CD14-positive monocyte (primary cell): Measurements from ENCODE around the gene ABCC9. TPM values are rescaled to one million over a fixed set of nuclear protein-coding genes. Genes with fewer than 3 reads are reported as not detected.

Experiments used
- DNase-seq, 3 donors: peaks; one replicate each; pipeline ENCODE4 v3.0.0-alpha.2; 2011 to 2022
- H2AFZ ChIP-seq: 2 replicates; pipeline ENCODE4 v1.6.0; 2012; ENCODE audit warnings: mild to moderate bottlenecking, low read depth, low read length, inconsistent platforms; ENCODE audit not compliant: insufficient read depth, poor library complexity, severe bottlenecking
- H3K27ac ChIP-seq, 2 donors: 1 replicate in 1 of 2; 2 replicates in 1 of 2; pipeline ENCODE4 v1.5.1; 2012 to 2013; ENCODE audit warnings: low read length in 2 of 2, control low read depth in 1 of 2, inconsistent platforms in 1 of 2, low read depth in 1 of 2, mild to moderate bottlenecking in 1 of 2
- H3K27me3 ChIP-seq, 2 donors: one replicate each; pipeline versions ENCODE4 v1.6.0 to v1.6.1; 2011 to 2013; ENCODE audit warnings: low read length in 2 of 2; ENCODE audit not compliant: control insufficient read depth in 2 of 2, insufficient read depth in 2 of 2
- H3K36me3 ChIP-seq, 2 donors: replicated peaks in 1 of 2; 1 replicate in 1 of 2; 2 replicates in 1 of 2; pipeline versions ENCODE4 v1.5.1 to v1.6.1; 2012 to 2013; ENCODE audit warnings: low read length in 2 of 2, control low read depth in 1 of 2, inconsistent platforms in 1 of 2, mild to moderate bottlenecking in 1 of 2; ENCODE audit not compliant: insufficient read depth in 2 of 2, control insufficient read depth in 1 of 2
- H3K4me1 ChIP-seq, 2 donors: 1 replicate in 1 of 2; 2 replicates in 1 of 2; pipeline versions ENCODE4 v1.5.1 to v1.6.1; 2012 to 2013; ENCODE audit warnings: low read length in 2 of 2, control low read depth in 1 of 2, inconsistent platforms in 1 of 2, mild to moderate bottlenecking in 1 of 2, moderate library complexity in 1 of 2; ENCODE audit not compliant: insufficient read depth in 2 of 2, control insufficient read depth in 1 of 2
- H3K4me2 ChIP-seq: replicated peaks from 2 replicates; pipeline ENCODE3; 2012; ENCODE audit warnings: low read length, moderate library complexity, mild to moderate bottlenecking; ENCODE audit not compliant: poor library complexity, severe bottlenecking; ENCODE audit errors: extremely low read depth
- H3K4me3 ChIP-seq, 3 experiments: fragments of 200-600 bp in 1 of 3; sonication (generic) in 1 of 3; replicated peaks in 1 of 3; 1 replicate in 2 of 3; 2 replicates in 1 of 3; pipeline ENCODE4 v1.5.1; 2011 to 2013; ENCODE audit warnings: low read length in 3 of 3, mild to moderate bottlenecking in 3 of 3, control low read depth in 2 of 3, low read depth in 2 of 3, inconsistent platforms in 1 of 3, moderate library complexity in 1 of 3
- H3K79me2 ChIP-seq: 2 replicates; pipeline ENCODE4 v1.6.0; 2012; ENCODE audit warnings: mild to moderate bottlenecking, control low read depth, inconsistent platforms, low read length, moderate library complexity; ENCODE audit not compliant: insufficient read depth
- H3K9ac ChIP-seq: 2 replicates; pipeline ENCODE4 v1.6.0; 2017; ENCODE audit warnings: low read length, mild to moderate bottlenecking; ENCODE audit not compliant: insufficient read depth, poor library complexity, severe bottlenecking
- H3K9me3 ChIP-seq, 2 donors: replicated peaks in 1 of 2; 1 replicate in 1 of 2; 2 replicates in 1 of 2; pipeline versions ENCODE4 v1.5.1 to v1.6.1; 2012 to 2013; ENCODE audit warnings: low read length in 2 of 2, control low read depth in 1 of 2; ENCODE audit not compliant: control insufficient read depth in 1 of 2, insufficient read depth in 1 of 2
- H4K20me1 ChIP-seq: 2 replicates; pipeline ENCODE4 v1.6.0; 2012; ENCODE audit warnings: mild to moderate bottlenecking, low read length, control low read depth, moderate library complexity; ENCODE audit not compliant: insufficient read depth
- H3K27ac Mint-ChIP-seq, 7 donors: one replicate each; pipeline ENCODE4 v1.8.0; 2020; ENCODE audit warnings: mild to moderate bottlenecking in 7 of 7, mixed read lengths in 7 of 7, moderate library complexity in 6 of 7, inconsistent platforms in 2 of 7
- H3K27me3 Mint-ChIP-seq, 3 donors: one replicate each; pipeline ENCODE4 v1.8.0; 2021 to 2022; ENCODE audit warnings: low read depth in 3 of 3, mild to moderate bottlenecking in 3 of 3, mixed read lengths in 3 of 3, moderate library complexity in 3 of 3, inconsistent platforms in 1 of 3
- H3K36me3 Mint-ChIP-seq, 2 donors: one replicate each; pipeline ENCODE4 v1.8.0; 2020; ENCODE audit warnings: mixed read lengths in 2 of 2, inconsistent platforms in 1 of 2, mild to moderate bottlenecking in 1 of 2
- H3K4me1 Mint-ChIP-seq: one replicate; pipeline ENCODE4 v1.8.0; 2020; ENCODE audit warnings: mild to moderate bottlenecking, mixed read lengths
- H3K4me3 Mint-ChIP-seq, 2 donors: one replicate each; pipeline ENCODE4 v1.8.0; 2020; ENCODE audit warnings: mild to moderate bottlenecking in 2 of 2, mixed read lengths in 2 of 2, moderate library complexity in 1 of 2
- H3K9me3 Mint-ChIP-seq, 7 donors: one replicate each; pipeline ENCODE4 v1.8.0; 2020 to 2022; ENCODE audit warnings: mixed read lengths in 7 of 7, mild to moderate bottlenecking in 6 of 7, moderate library complexity in 6 of 7, inconsistent platforms in 2 of 7
- CTCF ChIP-seq: fragments of 200-600 bp; IDR thresholded peaks from one replicate; pipeline ENCODE4 v1.8.0; 2022; ENCODE audit warnings: antibody characterized with exemption, mild to moderate bottlenecking
- WGBS: methylation state at CpG from one replicate; pipeline ENCODE4 v1.1.5; 2013; ENCODE audit warnings: missing lambda C conversion rate; ENCODE audit not compliant: insufficient coverage; 5-methylcytosine and 5-hydroxymethylcytosine counted together
- intact Hi-C, 2 donors: fragments of 100-400 bp; cut with micrococcal nuclease; formaldehyde crosslinking; loops; one replicate each; pipeline versions ENCODE4 v1.15.0 to v1.15.1; 2023
- polyA plus RNA-seq, 3 donors: library from polyadenylated mRNA; depleted of rRNA in 1 of 3; unstranded in 2 of 3; stranded (reverse) in 1 of 3; fragments of 300-500 nt in 2 of 3; fragments of >200 nt in 1 of 3; fragmentation: Illumina TruSeq in 2 of 3; gene quantifications; 1 replicate in 2 of 3; 2 replicates in 1 of 3; pipeline ENCODE4 v1.2.3, GENCODE V29; 2012 to 2021

The ABCC9 gene
- polyA plus RNA-seq, 3 donors = not detected

DNA sequence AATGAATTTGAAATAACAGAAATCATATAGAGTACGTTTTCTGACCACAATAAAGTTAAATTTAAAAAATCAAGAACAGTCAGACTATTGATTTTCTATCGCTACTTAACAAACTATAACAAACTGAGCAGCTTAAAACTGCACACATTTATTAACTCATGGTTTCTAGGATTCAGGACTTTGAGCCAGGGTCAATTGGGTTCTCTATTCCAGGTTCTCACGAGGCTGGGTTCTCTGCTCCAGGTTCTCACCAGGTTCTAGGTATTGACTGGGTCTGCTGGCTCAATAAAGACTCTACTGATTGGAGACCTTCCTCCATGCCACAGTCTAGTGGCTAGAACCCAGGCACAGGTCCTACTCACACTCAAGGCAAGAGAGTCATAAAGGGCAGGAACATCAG, 22.8 kb downstream of the ABCC9 start:
- Histone ChIP-seq H3K27me3 (no peaks in the 10 kb centered on the region), H3K79me2 (no peaks in the 10 kb centered on the region), H3K4me1 (no peaks in the 10 kb centered on the region), H2AFZ (no peak overlapping the region), H3K4me3 (no peak overlapping the region), H3K36me3 (no peaks in the 10 kb centered on the region), H3K4me2 (no peak overlapping the region), H4K20me1 (no peaks in the 10 kb centered on the region), H3K9me3 (no peaks in the 10 kb centered on the region), H3K27ac (no peak overlapping the region), H3K9ac (no peak overlapping the region)
- intact Hi-C loops = no loop called here
- WGBS = 100% methylated on average over 2 of the region's 3 CpGs
- peaks cover 1 to 2% (median 2%) of the 10 kb centered on the region in 3 donors for H3K27me3 Mint-ChIP-seq
- no peaks in the 10 kb centered on the region for H3K4me1 Mint-ChIP-seq
- peaks cover 0 to 3% (median 0%) of the 10 kb centered on the region in 7 donors for H3K9me3 Mint-ChIP-seq
- no peak for TF ChIP-seq CTCF
- H3K27ac Mint-ChIP-seq = peak overlapping the region in 1 of 7 donors; percentile 4
- DNase-seq = no peak
- no peak overlapping the region for H3K4me3 Mint-ChIP-seq
- H3K36me3 Mint-ChIP-seq = no peaks in the 10 kb centered on the region

- Histone ChIP-seq H4K20me1 (no peaks in the 10 kb centered on the region), H3K27me3 (no peaks in the 10 kb centered on the region), H3K36me3 (no peaks in the 10 kb centered on the region), H3K4me2 (no peak overlapping the region), H3K27ac (no peak overlapping the region), H3K4me3 (no peak overlapping the region), H2AFZ (no peak overlapping the region), H3K4me1 (no peaks in the 10 kb centered on the region), H3K9ac (no peak overlapping the region), H3K9me3 (no peaks in the 10 kb centered on the region), H3K79me2 (no peaks in the 10 kb centered on the region)
- WGBS = no CpG with 5 or more reads among the region's 1 CpG
- Mint-ChIP-seq H3K4me3 (no peak overlapping the region), H3K27me3 (peaks cover 0 to 3% (median 2%) of the 10 kb centered on the region in 3 donors), H3K36me3 (no peaks in the 10 kb centered on the region), H3K27ac (no peak overlapping the region), H3K4me1 (no peaks in the 10 kb centered on the region), H3K9me3 (peaks cover 0 to 3% (median 0%) of the 10 kb centered on the region in 7 donors)
- TF ChIP-seq CTCF = no peak
- intact Hi-C loops = no loop called here
- no peak for DNase-seq
Observed at GRCh38 chr12:21913823-21914222, 27.4 kb downstream of the ABCC9 start.
